T-cell (primary cell): ENCODE data around the gene PNPLA5. TPM values are rescaled to one million over a fixed set of nuclear protein-coding genes. Genes with fewer than 3 reads are reported as not detected.

ENCODE experiments used
- ATAC-seq, 4 experiments: fragments of 200-7000 bp in 3 of 4; fragments of 150-1000 bp in 1 of 4; cut with Tn5 transposase; replicated peaks in 1 of 4; 1 replicate in 3 of 4; 2 replicates in 1 of 4; pipeline ENCODE4 v1.10.0; 2021; ENCODE audit warnings: moderate library complexity in 3 of 4, mild to moderate bottlenecking in 2 of 4, moderate number of reproducible peaks in 1 of 4
- CTCF ChIA-PET, 2 donors: fragments of 300-600 bp; sonication (Branson Sonifier 250); formaldehyde crosslinking; loops; one replicate each; lab custom pipeline; 2022; ENCODE audit warnings: antibody characterized with exemption in 2 of 2; lab: Charles Lee
- POLR2A ChIA-PET, 2 donors: fragments of 300-600 bp; sonication (Branson Sonifier 250); formaldehyde crosslinking; loops; one replicate each; lab custom pipeline; 2022; ENCODE audit warnings: antibody characterized with exemption in 2 of 2; lab: Charles Lee
- DNase-seq, 35 experiments: peaks; one replicate each; pipeline versions ENCODE4 v3.0.0 to v3.0.0-alpha.2; 2013 to 2023
- H3K27ac ChIP-seq: one replicate; pipeline ENCODE4 v1.5.1; 2013; ENCODE audit warnings: low read length
- H3K27me3 ChIP-seq, 2 experiments: replicated peaks in 1 of 2; 1 replicate in 1 of 2; 2 replicates in 1 of 2; pipeline versions ENCODE4 v1.6.1 to v1.7.0; 2013; ENCODE audit warnings: low read length in 1 of 2, mixed read lengths in 1 of 2; ENCODE audit not compliant: control insufficient read depth in 2 of 2, insufficient read depth in 2 of 2; ENCODE audit errors: extremely low read depth in 1 of 2
- H3K36me3 ChIP-seq, 2 donors: 1 replicate in 1 of 2; 2 replicates in 1 of 2; pipeline versions ENCODE4 v1.6.1 to v1.7.0; 2013; ENCODE audit warnings: low read length in 1 of 2; ENCODE audit not compliant: control insufficient read depth in 2 of 2, insufficient read depth in 1 of 2; ENCODE audit errors: extremely low read depth in 1 of 2
- H3K4me1 ChIP-seq, 2 experiments: 1 replicate in 1 of 2; 2 replicates in 1 of 2; pipeline versions ENCODE4 v1.6.1 to v1.7.0; 2013; ENCODE audit warnings: low read length in 2 of 2, mixed read lengths in 1 of 2; ENCODE audit not compliant: insufficient read depth in 2 of 2, control insufficient read depth in 1 of 2; ENCODE audit errors: extremely low read depth in 1 of 2
- H3K4me3 ChIP-seq, 2 donors: 1 replicate in 1 of 2; 2 replicates in 1 of 2; pipeline versions ENCODE4 v1.5.1 to v1.7.0; 2013; ENCODE audit warnings: mild to moderate bottlenecking in 2 of 2, low read length in 1 of 2, moderate library complexity in 1 of 2; ENCODE audit not compliant: control insufficient read depth in 1 of 2; ENCODE audit errors: extremely low read depth in 1 of 2
- H3K9me3 ChIP-seq: 2 replicates; pipeline ENCODE4 v1.7.0; 2013
- H3K27ac Mint-ChIP-seq, 2 donors: one replicate each; pipeline ENCODE4 v1.8.0; 2020 to 2021; ENCODE audit warnings: mild to moderate bottlenecking in 2 of 2, mixed read lengths in 2 of 2
- H3K27me3 Mint-ChIP-seq, 2 donors: one replicate each; pipeline ENCODE4 v1.8.0; 2021 to 2022; ENCODE audit warnings: mixed read lengths in 2 of 2
- H3K36me3 Mint-ChIP-seq: one replicate; pipeline ENCODE4 v1.8.0; 2021; ENCODE audit warnings: mixed read lengths
- H3K4me1 Mint-ChIP-seq, 3 donors: one replicate each; pipeline ENCODE4 v1.8.0; 2020 to 2022; ENCODE audit warnings: mixed read lengths in 3 of 3, mild to moderate bottlenecking in 1 of 3
- H3K4me3 Mint-ChIP-seq, 3 donors: one replicate each; pipeline ENCODE4 v1.8.0; 2020 to 2022; ENCODE audit warnings: mild to moderate bottlenecking in 3 of 3, mixed read lengths in 3 of 3, moderate library complexity in 3 of 3
- H3K9me3 Mint-ChIP-seq, 3 donors: one replicate each; pipeline ENCODE4 v1.8.0; 2020 to 2022; ENCODE audit warnings: mixed read lengths in 3 of 3
- WGBS: methylation state at CpG from one replicate; pipeline ENCODE4 v1.1.5; 2013; ENCODE audit warnings: missing lambda C conversion rate; ENCODE audit not compliant: insufficient coverage; 5-methylcytosine and 5-hydroxymethylcytosine counted together
- total RNA-seq, 35 experiments: library from RNA in 6 of 35; stranded (reverse) in 6 of 35; fragments of 120-200 nt in 1 of 35; gene quantifications; one replicate each; pipeline versions ENCODE4 v1.2.1 to v1.2.4 and lab custom pipeline; 2013 to 2026

Gene PNPLA5
- total RNA-seq, 5 donors from 2014 or later (not counting 1 experiment from before 2014, with no cell fraction given): not detected

GRCh38 chr22:43889201-43889859 is 2.5 kb downstream of the PNPLA5 start:
- no peaks in the 10 kb centered on the region for H3K9me3 ChIP-seq
- peaks cover 0 to 8% (median 0%) of the 10 kb centered on the region in 3 donors for H3K4me1 Mint-ChIP-seq
- H3K27me3 Mint-ChIP-seq: peaks cover 32 to 72% of the 10 kb centered on the region in 2 donors
- no peaks in the 10 kb centered on the region for H3K36me3 Mint-ChIP-seq
- no peak overlapping the region for H3K4me3 Mint-ChIP-seq
- 78% methylated on average over 6 of the region's 16 CpGs for WGBS
- no peaks in the 10 kb centered on the region for H3K36me3 ChIP-seq
- peaks cover 7 to 90% of the 10 kb centered on the region in 2 experiments for H3K27me3 ChIP-seq
- no peak overlapping the region for H3K4me3 ChIP-seq
- CTCF ChIA-PET: no interaction called here
- ATAC-seq (no peak), DNase-seq (no peak)
- H3K27ac ChIP-seq: no peak overlapping the region
- H3K9me3 Mint-ChIP-seq: no peaks in the 10 kb centered on the region
- H3K27ac Mint-ChIP-seq: no peak overlapping the region
- H3K4me1 ChIP-seq: peaks cover 0 to 19% of the 10 kb centered on the region in 2 experiments
- POLR2A ChIA-PET: no interaction called here

DNA sequence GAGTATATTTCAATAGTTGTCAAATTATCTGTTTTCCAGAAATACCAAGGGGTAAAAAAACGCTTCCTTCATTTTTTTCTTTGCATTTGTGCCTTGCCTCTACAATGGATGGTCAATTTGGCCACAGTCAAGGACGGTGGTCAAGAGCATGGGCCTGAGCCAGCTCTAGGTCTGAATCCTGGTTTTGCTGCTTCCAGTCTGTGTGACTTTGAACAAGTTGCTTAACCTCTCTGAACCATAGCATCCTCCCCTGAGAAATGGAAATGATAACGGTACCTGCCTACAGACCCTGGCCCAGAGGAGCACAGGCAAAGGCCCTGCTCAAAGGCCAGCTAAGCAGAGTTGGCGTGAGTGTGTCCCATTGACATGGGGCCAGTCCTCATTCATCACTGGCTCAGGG is 3.1 kb downstream of the PNPLA5 start:
- H3K27ac ChIP-seq: no peak overlapping the region
- H3K4me3 Mint-ChIP-seq: no peak overlapping the region
- POLR2A ChIA-PET: no interaction called here
- CTCF ChIA-PET: no interaction called here
- H3K9me3 Mint-ChIP-seq: no peaks in the 10 kb centered on the region
- H3K27me3 Mint-ChIP-seq: peaks cover 28 to 66% of the 10 kb centered on the region in 2 donors
- DNase-seq (no peak), ATAC-seq (no peak)
- H3K4me1 Mint-ChIP-seq: peaks cover 0 to 8% (median 0%) of the 10 kb centered on the region in 3 donors
- peaks cover 7 to 84% of the 10 kb centered on the region in 2 experiments for H3K27me3 ChIP-seq
- peaks cover 0 to 22% of the 10 kb centered on the region in 2 experiments for H3K4me1 ChIP-seq
- WGBS: 76% methylated on average over 3 of the region's 4 CpGs
- H3K36me3 ChIP-seq: no peaks in the 10 kb centered on the region
- H3K4me3 ChIP-seq: no peak overlapping the region
- no peaks in the 10 kb centered on the region for H3K36me3 Mint-ChIP-seq
- H3K9me3 ChIP-seq: no peaks in the 10 kb centered on the region
- H3K27ac Mint-ChIP-seq: no peak overlapping the region

DNA sequence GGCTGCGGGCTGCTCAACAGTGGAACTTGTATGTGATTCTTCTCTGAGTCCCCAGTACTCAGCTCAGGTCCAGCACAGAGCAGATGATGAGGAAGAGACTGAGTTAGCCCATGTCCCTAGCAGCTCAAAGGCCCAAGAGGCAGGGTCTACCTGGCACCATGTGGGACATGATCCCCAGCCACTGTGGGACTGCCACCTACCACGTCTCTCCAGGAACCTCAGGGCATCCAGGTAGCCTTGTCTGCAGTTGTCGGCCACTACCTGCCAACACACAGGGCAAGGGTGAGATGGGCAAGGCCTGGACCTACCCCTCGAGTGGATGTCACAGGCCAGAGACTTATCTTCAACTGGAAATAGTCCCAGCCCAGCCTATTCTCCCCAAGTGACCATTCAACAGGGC is 4.4 kb downstream of the PNPLA5 start:
- H3K4me3 ChIP-seq: no peak overlapping the region
- WGBS: 51% methylated on average over 3 of the region's 4 CpGs
- H3K4me1 ChIP-seq: peaks cover 0 to 27% of the 10 kb centered on the region in 2 experiments
- Mint-ChIP-seq H3K27me3 (peaks cover 25 to 56% of the 10 kb centered on the region in 2 donors), H3K36me3 (no peaks in the 10 kb centered on the region), H3K9me3 (no peaks in the 10 kb centered on the region), H3K27ac (no peak overlapping the region), H3K4me1 (peaks cover 0 to 6% (median 0%) of the 10 kb centered on the region in 3 donors), H3K4me3 (no peak overlapping the region)
- ATAC-seq (no peak), DNase-seq (no peak)
- H3K36me3 ChIP-seq: no peaks in the 10 kb centered on the region
- H3K27me3 ChIP-seq: peaks cover 6 to 82% of the 10 kb centered on the region in 2 experiments
- ChIA-PET POLR2A (no interaction called here), CTCF (no interaction called here)
- no peaks in the 10 kb centered on the region for H3K9me3 ChIP-seq
- H3K27ac ChIP-seq: no peak overlapping the region

DNA sequence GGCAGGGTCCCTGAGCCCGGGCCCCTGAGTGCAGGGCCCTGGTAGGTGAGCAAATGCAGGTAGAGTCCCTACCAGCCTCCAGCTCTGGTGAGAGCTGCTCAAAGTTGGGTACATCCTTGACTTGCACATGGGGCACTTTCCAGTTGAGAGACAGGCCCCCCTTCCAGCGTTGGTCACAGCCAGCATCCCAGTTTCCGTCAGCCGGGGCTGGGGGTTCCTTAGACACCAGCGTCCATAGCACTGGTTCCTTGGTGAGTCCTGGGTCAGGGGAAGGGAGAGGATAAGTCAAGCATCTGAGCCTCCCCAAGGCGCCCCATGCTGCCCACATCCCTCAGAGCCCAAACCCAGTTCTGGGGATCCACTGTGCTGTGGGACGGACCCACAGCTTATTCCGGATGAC is 5.6 kb downstream of the PNPLA5 start:
- Histone ChIP-seq H3K4me1 (peaks cover 0 to 20% of the 10 kb centered on the region in 2 experiments), H3K36me3 (no peaks in the 10 kb centered on the region), H3K27me3 (peaks cover 5 to 80% of the 10 kb centered on the region in 2 experiments), H3K4me3 (no peak overlapping the region), H3K27ac (no peak overlapping the region), H3K9me3 (no peaks in the 10 kb centered on the region)
- peaks cover 25 to 48% of the 10 kb centered on the region in 2 donors for H3K27me3 Mint-ChIP-seq
- no peak for DNase-seq
- no peaks in the 10 kb centered on the region for H3K9me3 Mint-ChIP-seq
- no peak overlapping the region for H3K27ac Mint-ChIP-seq
- no peak for ATAC-seq
- 59% methylated on average over 4 of the region's 8 CpGs for whole genome bisulfite sequencing
- no peak overlapping the region for H3K4me3 Mint-ChIP-seq
- CTCF ChIA-PET: interaction anchor here in 1 of 2 donors (0.7 kb wide), 1 partner anchor 507 kb away, joined by 3 read pairs; no protein-coding TSS in a partner anchor
- POLR2A ChIA-PET: no interaction called here
- H3K36me3 Mint-ChIP-seq: no peaks in the 10 kb centered on the region
- H3K4me1 Mint-ChIP-seq: peaks cover 0 to 3% (median 0%) of the 10 kb centered on the region in 3 donors

DNA sequence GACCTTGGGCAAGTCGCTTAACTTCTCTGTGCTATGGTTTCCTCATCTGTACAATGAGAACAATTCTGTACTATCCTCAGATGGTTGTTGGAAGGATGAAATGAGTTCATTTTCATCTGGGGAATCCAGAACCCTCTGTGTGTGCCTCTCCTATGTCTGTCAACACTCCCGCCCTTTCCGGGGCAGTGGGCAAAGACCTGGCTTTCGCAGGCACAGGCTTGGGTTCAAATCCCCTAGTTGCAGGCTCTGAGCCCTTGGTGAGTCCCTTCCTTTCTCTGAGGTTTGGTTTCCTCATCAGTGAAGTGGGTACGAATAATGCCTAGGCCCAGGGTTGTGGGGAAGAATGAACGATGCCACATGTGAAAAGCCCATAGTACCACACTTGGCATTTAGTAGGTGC is 6.0 kb downstream of the PNPLA5 start:
- ChIA-PET POLR2A (no interaction called here), CTCF (no interaction called here)
- Mint-ChIP-seq H3K9me3 (no peaks in the 10 kb centered on the region), H3K36me3 (no peaks in the 10 kb centered on the region), H3K27me3 (peaks cover 25 to 46% of the 10 kb centered on the region in 2 donors), H3K4me1 (peaks cover 0 to 3% (median 0%) of the 10 kb centered on the region in 3 donors), H3K4me3 (no peak overlapping the region), H3K27ac (no peak overlapping the region)
- peaks cover 0 to 16% of the 10 kb centered on the region in 2 experiments for H3K4me1 ChIP-seq
- ATAC-seq (no peak), DNase-seq (no peak)
- H3K9me3 ChIP-seq: no peaks in the 10 kb centered on the region
- H3K36me3 ChIP-seq: no peaks in the 10 kb centered on the region
- 100% methylated on average over 1 of the region's 6 CpGs for WGBS
- peaks cover 5 to 79% of the 10 kb centered on the region in 2 experiments for H3K27me3 ChIP-seq
- no peak overlapping the region for H3K27ac ChIP-seq
- no peak overlapping the region for H3K4me3 ChIP-seq

DNA sequence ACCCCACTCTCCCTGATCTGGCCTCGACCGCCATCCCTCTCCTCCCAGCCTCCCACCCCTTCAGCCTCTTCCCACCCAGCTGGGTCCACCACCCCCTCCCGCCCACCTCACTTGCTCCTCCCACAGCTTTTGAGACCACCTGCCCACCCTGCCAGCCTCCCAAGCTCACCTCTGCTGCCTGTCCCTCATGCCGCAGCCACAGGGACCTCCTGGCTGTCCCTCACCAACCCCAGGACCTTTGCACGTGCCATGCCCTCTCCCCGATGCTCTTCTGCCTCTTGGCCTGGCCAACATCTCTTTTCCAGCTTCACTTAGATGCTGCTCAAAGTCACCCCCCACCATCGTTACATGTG is 6.5 kb downstream of the PNPLA5 start:
- no peak overlapping the region for H3K27ac Mint-ChIP-seq
- POLR2A ChIA-PET: no interaction called here
- H3K4me3 Mint-ChIP-seq: no peak overlapping the region
- DNase-seq (no peak), ATAC-seq (no peak)
- CTCF ChIA-PET: interaction anchor here in 1 of 2 donors (0.5 kb wide), 1 partner anchor 758 kb away, joined by 3 read pairs; no protein-coding TSS in a partner anchor
- no peak overlapping the region for H3K4me3 ChIP-seq
- peaks cover 0 to 14% of the 10 kb centered on the region in 2 experiments for H3K4me1 ChIP-seq
- H3K27ac ChIP-seq: no peak overlapping the region
- no peaks in the 10 kb centered on the region for H3K36me3 ChIP-seq
- no peaks in the 10 kb centered on the region for H3K9me3 Mint-ChIP-seq
- H3K27me3 ChIP-seq: peaks cover 4 to 76% of the 10 kb centered on the region in 2 experiments
- peaks cover 28 to 44% of the 10 kb centered on the region in 2 donors for H3K27me3 Mint-ChIP-seq
- WGBS: 66% methylated on average over 6 of the region's 7 CpGs
- no peaks in the 10 kb centered on the region for H3K36me3 Mint-ChIP-seq
- H3K9me3 ChIP-seq: no peaks in the 10 kb centered on the region
- peaks cover 0 to under 1% (median 0%) of the 10 kb centered on the region in 3 donors for H3K4me1 Mint-ChIP-seq
